ENCODE results near the gene KIF18B.

The KIF18B gene

DNA sequence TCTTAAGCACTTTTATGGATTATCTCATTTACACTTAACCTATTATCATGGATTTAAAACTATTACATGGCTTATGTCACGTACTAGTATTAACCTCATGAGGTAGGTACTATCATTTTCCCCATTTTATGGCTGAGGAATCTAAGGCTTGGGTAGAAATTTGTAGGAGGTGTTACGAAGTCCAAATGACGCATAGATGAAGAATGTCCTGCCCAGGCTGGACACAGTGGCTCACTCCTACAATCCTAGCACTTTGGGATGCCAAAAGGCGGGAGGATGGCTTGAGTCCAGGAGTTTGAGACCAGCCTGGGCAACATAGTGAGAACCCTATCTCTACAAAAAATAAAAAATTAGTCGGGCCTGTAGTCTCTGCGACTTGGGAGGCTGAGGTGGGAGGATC is 25.4 kb upstream of the KIF18B start:
- H3K9ac ChIP-seq (ENCODE audit: low read length), result no peak overlapping the region
- no peaks in the 10 kb centered on the region for H3K9me2 ChIP-seq (ENCODE audit: low read depth, low read length)
- H3K4me2 ChIP-seq (ENCODE audit: low read length), result no peak overlapping the region
- no peaks in the 10 kb centered on the region for H3F3A ChIP-seq (ENCODE audit: insufficient read depth, low read length)
- no peak overlapping the region for H3K4me3 ChIP-seq (ENCODE audit: low read depth, low read length, poor library complexity, severe bottlenecking)
- H3K27me3 ChIP-seq (ENCODE audit: insufficient read depth, low read length), result peaks cover 15% of the 10 kb centered on the region
- no peaks in the 10 kb centered on the region for H3K36me3 ChIP-seq (ENCODE audit: insufficient read depth, low read length)
- H3K9me3 ChIP-seq (ENCODE audit: low read length), result no peaks in the 10 kb centered on the region
- peaks cover 19% of the 10 kb centered on the region for H3K4me1 ChIP-seq (ENCODE audit: insufficient read depth, low read length, severe bottlenecking)
- TF ChIP-seq EZH2 (IDR thresholded peaks at IDR 0.05; ENCODE audit: borderline replicate concordance, low read length), result no peak
- TF ChIP-seq, protein P1, sequence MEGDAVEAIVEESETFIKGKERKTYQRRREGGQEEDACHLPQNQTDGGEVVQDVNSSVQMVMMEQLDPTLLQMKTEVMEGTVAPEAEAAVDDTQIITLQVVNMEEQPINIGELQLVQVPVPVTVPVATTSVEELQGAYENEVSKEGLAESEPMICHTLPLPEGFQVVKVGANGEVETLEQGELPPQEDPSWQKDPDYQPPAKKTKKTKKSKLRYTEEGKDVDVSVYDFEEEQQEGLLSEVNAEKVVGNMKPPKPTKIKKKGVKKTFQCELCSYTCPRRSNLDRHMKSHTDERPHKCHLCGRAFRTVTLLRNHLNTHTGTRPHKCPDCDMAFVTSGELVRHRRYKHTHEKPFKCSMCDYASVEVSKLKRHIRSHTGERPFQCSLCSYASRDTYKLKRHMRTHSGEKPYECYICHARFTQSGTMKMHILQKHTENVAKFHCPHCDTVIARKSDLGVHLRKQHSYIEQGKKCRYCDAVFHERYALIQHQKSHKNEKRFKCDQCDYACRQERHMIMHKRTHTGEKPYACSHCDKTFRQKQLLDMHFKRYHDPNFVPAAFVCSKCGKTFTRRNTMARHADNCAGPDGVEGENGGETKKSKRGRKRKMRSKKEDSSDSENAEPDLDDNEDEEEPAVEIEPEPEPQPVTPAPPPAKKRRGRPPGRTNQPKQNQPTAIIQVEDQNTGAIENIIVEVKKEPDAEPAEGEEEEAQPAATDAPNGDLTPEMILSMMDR (IDR thresholded peaks at IDR 0.05; ENCODE audit: low read length), result no peak
- no peaks in the 10 kb centered on the region for H4K20me1 ChIP-seq (ENCODE audit: insufficient read depth, low read length)
- H2AFZ ChIP-seq (ENCODE audit: low read length), result no peak overlapping the region
- no peak overlapping the region for H3K27ac ChIP-seq (ENCODE audit: low read depth, low read length, poor library complexity, severe bottlenecking)
- no peaks in the 10 kb centered on the region for H3K79me2 ChIP-seq (ENCODE audit: insufficient read depth, low read length)

DNA sequence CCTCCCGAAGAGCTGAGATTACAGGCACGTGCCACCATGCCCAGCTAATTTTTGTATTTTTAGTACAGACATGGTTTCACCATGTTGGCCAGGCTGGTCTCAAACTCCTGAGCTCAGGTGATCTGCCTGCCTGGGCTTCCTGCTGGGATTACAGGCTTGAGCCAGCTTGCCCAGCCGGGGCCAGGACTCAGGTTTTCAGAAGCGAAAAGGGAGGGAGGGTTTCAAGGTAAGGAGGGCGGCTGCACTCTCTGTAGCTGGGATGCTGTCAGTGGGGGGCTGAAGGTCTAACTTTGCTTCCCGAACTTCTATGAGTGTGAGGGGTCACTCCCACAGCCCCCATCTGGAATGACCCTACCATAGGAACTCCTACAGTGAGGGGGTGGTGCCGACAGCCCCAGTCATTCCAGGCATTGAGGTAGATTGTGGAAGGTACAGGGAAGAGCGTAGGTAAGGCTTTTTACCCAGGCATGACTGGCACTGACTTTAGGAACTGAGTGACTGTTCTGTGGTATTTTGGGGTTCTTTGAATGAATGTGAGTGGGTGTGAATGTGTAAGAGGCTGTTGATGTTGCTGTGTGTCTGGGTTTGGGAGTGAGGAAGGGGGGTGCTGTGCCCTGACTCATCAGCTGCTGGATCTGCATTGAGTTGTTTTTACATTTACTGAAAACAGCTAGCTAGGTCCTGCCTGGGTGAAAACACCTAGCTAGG is 24.4 kb upstream of the KIF18B start:
- Histone ChIP-seq H3K79me2 (ENCODE audit: insufficient read depth, low read length) (no peaks in the 10 kb centered on the region), H3K4me1 (ENCODE audit: insufficient read depth, low read length, severe bottlenecking) (peaks cover 19% of the 10 kb centered on the region), H3F3A (ENCODE audit: insufficient read depth, low read length) (no peaks in the 10 kb centered on the region), H3K4me2 (ENCODE audit: low read length) (no peak overlapping the region), H4K20me1 (ENCODE audit: insufficient read depth, low read length) (no peaks in the 10 kb centered on the region), H3K4me3 (ENCODE audit: low read depth, low read length, poor library complexity, severe bottlenecking) (no peak overlapping the region), H3K9me2 (ENCODE audit: low read depth, low read length) (no peaks in the 10 kb centered on the region), H3K27ac (ENCODE audit: low read depth, low read length, poor library complexity, severe bottlenecking) (no peak overlapping the region), H2AFZ (ENCODE audit: low read length) (no peak overlapping the region), H3K9me3 (ENCODE audit: low read length) (no peaks in the 10 kb centered on the region), H3K36me3 (ENCODE audit: insufficient read depth, low read length) (no peaks in the 10 kb centered on the region), H3K9ac (ENCODE audit: low read length) (no peak overlapping the region), H3K27me3 (ENCODE audit: insufficient read depth, low read length) (peaks cover 9% of the 10 kb centered on the region)
- TF ChIP-seq, protein P1 (IDR thresholded peaks at IDR 0.05; ENCODE audit: low read length), result no peak
- TF ChIP-seq EZH2 (IDR thresholded peaks at IDR 0.05; ENCODE audit: borderline replicate concordance, low read length), result no peak

DNA sequence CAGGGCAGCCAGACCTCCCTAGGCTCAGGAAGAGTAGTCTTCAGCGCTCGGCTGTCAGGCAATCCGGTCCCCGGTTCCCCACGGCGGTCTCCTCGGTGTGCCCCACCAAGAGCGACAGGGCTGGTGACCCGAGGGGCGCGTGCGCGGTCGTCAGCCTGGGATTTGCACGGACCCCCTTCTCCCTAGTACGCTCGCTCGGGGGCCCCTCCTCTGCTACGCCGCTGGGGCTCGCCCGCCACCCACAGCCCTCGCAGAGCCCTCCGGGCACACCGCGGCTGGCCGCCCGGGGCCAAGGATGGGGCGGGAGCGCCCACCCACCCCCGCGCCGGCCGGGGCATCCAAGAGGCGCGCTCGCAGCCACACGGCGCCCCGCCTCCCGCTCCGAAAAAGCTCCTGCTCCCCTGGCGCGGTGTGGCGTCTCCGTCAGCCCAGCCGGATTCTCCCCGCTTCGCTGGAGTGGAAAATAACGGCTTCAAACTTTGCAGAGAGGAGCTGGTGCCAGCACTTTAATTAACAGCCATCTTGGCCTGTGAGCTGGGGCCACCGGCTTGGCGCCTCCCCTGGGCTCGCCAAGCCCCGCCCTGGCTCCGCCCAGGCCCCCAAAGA is 22.7 kb upstream of the KIF18B start:
- Histone ChIP-seq H3K27me3 (ENCODE audit: insufficient read depth, low read length) (peaks cover 9% of the 10 kb centered on the region), H4K20me1 (ENCODE audit: insufficient read depth, low read length) (no peaks in the 10 kb centered on the region), H3F3A (ENCODE audit: insufficient read depth, low read length) (no peaks in the 10 kb centered on the region), H3K4me3 (ENCODE audit: low read depth, low read length, poor library complexity, severe bottlenecking) (peak overlapping the region; percentile 57), H3K4me1 (ENCODE audit: insufficient read depth, low read length, severe bottlenecking) (peaks cover 19% of the 10 kb centered on the region), H3K4me2 (ENCODE audit: low read length) (peak overlapping the region; percentile 53), H3K79me2 (ENCODE audit: insufficient read depth, low read length) (no peaks in the 10 kb centered on the region), H3K27ac (ENCODE audit: low read depth, low read length, poor library complexity, severe bottlenecking) (no peak overlapping the region), H3K9me2 (ENCODE audit: low read depth, low read length) (no peaks in the 10 kb centered on the region), H3K9me3 (ENCODE audit: low read length) (no peaks in the 10 kb centered on the region), H3K36me3 (ENCODE audit: insufficient read depth, low read length) (no peaks in the 10 kb centered on the region), H2AFZ (ENCODE audit: low read length) (no peak overlapping the region), H3K9ac (ENCODE audit: low read length) (peak overlapping the region; percentile 32; the same call in 1 of the 2 replicates)
- no peak for TF ChIP-seq EZH2 (IDR thresholded peaks at IDR 0.05; ENCODE audit: borderline replicate concordance, low read length)
- TF ChIP-seq, protein P1 (IDR thresholded peaks at IDR 0.05; ENCODE audit: low read length), result no peak
